H9 (cell line): ENCODE measurements around the gene TBX21. TPM values are rescaled to one million over a fixed set of nuclear protein-coding genes. Genes with fewer than 3 reads are reported as not detected.

ENCODE experiments used
- DNase-seq: peaks from one replicate; pipeline ENCODE4 v3.0.0-alpha.2; 2017
- H2AFZ ChIP-seq: one replicate; pipeline ENCODE4 v1.6.1; 2013; ENCODE audit warnings: mild to moderate bottlenecking, low read length, control low read depth, moderate library complexity
- H2AK5ac ChIP-seq: 2 replicates; pipeline ENCODE4 v1.6.1; 2013; ENCODE audit warnings: low read length, control low read depth, mixed read lengths; ENCODE audit not compliant: insufficient read length
- H2BK120ac ChIP-seq: one replicate; pipeline ENCODE4 v1.6.1; 2013; ENCODE audit warnings: low read depth, mild to moderate bottlenecking, low read length, control low read depth, inconsistent platforms; ENCODE audit not compliant: poor library complexity, severe bottlenecking
- H2BK12ac ChIP-seq: 2 replicates; pipeline ENCODE4 v1.6.1; 2013; ENCODE audit warnings: low read length, control low read depth, mixed read lengths, low read depth; ENCODE audit not compliant: insufficient read length
- H2BK15ac ChIP-seq: 2 replicates; pipeline ENCODE4 v1.6.1; 2013; ENCODE audit warnings: low read depth, low read length, control low read depth
- H2BK20ac ChIP-seq: one replicate; pipeline ENCODE4 v1.6.1; 2013; ENCODE audit warnings: low read depth, mild to moderate bottlenecking, low read length, control low read depth, inconsistent platforms; ENCODE audit not compliant: poor library complexity, severe bottlenecking
- H2BK5ac ChIP-seq: 2 replicates; pipeline ENCODE4 v1.6.1; 2013; ENCODE audit warnings: low read length, control low read depth, mixed read lengths; ENCODE audit not compliant: insufficient read length
- H3K14ac ChIP-seq: 2 replicates; pipeline ENCODE4 v1.6.1; 2013; ENCODE audit warnings: low read length, control low read depth; ENCODE audit not compliant: insufficient read depth
- H3K18ac ChIP-seq: 2 replicates; pipeline ENCODE4 v1.6.1; 2013; ENCODE audit warnings: low read depth, mild to moderate bottlenecking, mixed read lengths, low read length, control low read depth; ENCODE audit not compliant: insufficient read length
- H3K23ac ChIP-seq: 2 replicates; pipeline ENCODE4 v1.6.1; 2013; ENCODE audit warnings: low read length, control low read depth, mixed read lengths, low read depth; ENCODE audit not compliant: insufficient read length
- H3K23me2 ChIP-seq: 2 replicates; pipeline ENCODE4 v1.6.1; 2013; ENCODE audit warnings: low read depth, mild to moderate bottlenecking, mixed read lengths, low read length, control low read depth; ENCODE audit not compliant: insufficient read length, poor library complexity, severe bottlenecking
- H3K27ac ChIP-seq: 2 replicates; pipeline ENCODE4 v1.5.1; 2013; ENCODE audit warnings: low read length, control low read depth, mixed read lengths, low read depth; ENCODE audit not compliant: insufficient read length
- H3K27me3 ChIP-seq: 2 replicates; pipeline ENCODE4 v1.6.1; 2013; ENCODE audit warnings: low read length, control low read depth, inconsistent platforms; ENCODE audit not compliant: insufficient read depth
- H3K4ac ChIP-seq: 2 replicates; pipeline ENCODE4 v1.6.1; 2013; ENCODE audit warnings: low read depth, mild to moderate bottlenecking, control low read depth, inconsistent platforms, low read length, moderate library complexity
- H3K4me1 ChIP-seq: 2 replicates; pipeline ENCODE4 v1.6.1; 2013; ENCODE audit warnings: low read length, control low read depth, inconsistent platforms; ENCODE audit not compliant: insufficient read depth
- H3K4me2 ChIP-seq: 2 replicates; pipeline ENCODE4 v1.6.1; 2013; ENCODE audit warnings: low read length, control low read depth, mixed read lengths; ENCODE audit not compliant: insufficient read length, insufficient read depth
- H3K56ac ChIP-seq: 2 replicates; pipeline ENCODE4 v1.6.1; 2013; ENCODE audit warnings: low read depth, mild to moderate bottlenecking, mixed read lengths, low read length, control low read depth; ENCODE audit not compliant: insufficient read length
- H3K79me1 ChIP-seq: 2 replicates; pipeline ENCODE4 v1.6.1; 2013; ENCODE audit warnings: low read depth, mild to moderate bottlenecking, moderate library complexity, low read length, control low read depth, inconsistent platforms; ENCODE audit not compliant: insufficient read depth, poor library complexity, severe bottlenecking
- H3K79me2 ChIP-seq: 2 replicates; pipeline ENCODE4 v1.6.1; 2013; ENCODE audit warnings: low read length, control low read depth, inconsistent platforms; ENCODE audit not compliant: insufficient read depth
- H3K9ac ChIP-seq: 2 replicates; pipeline ENCODE4 v1.6.1; 2013; ENCODE audit warnings: low read length, control low read depth, mixed read lengths; ENCODE audit not compliant: insufficient read length; ENCODE audit errors: extremely low read depth
- H3K9me3 ChIP-seq: one replicate; pipeline ENCODE4 v1.6.1; 2013; ENCODE audit warnings: low read depth, low read length, inconsistent platforms; ENCODE audit not compliant: control insufficient read depth
- H3T11ph ChIP-seq: one replicate; pipeline ENCODE4 v1.6.1; 2013; ENCODE audit warnings: mild to moderate bottlenecking, low read length, control low read depth, inconsistent platforms
- H4K20me1 ChIP-seq: one replicate; pipeline ENCODE4 v1.6.1; 2013; ENCODE audit not compliant: control insufficient read depth, insufficient read length, insufficient read depth
- H4K5ac ChIP-seq: 2 replicates; pipeline ENCODE4 v1.6.1; 2013; ENCODE audit warnings: low read depth, mild to moderate bottlenecking, mixed read lengths, low read length, control low read depth; ENCODE audit not compliant: insufficient read length
- H4K8ac ChIP-seq: replicated peaks from 2 replicates; pipeline ENCODE4 v1.6.1; 2013; ENCODE audit warnings: low read length, control low read depth, mixed read lengths, low read depth; ENCODE audit not compliant: insufficient read length
- H4K91ac ChIP-seq: 2 replicates; pipeline ENCODE4 v1.6.1; 2013; ENCODE audit warnings: low read depth, mild to moderate bottlenecking, moderate library complexity, mixed read lengths, low read length, control low read depth; ENCODE audit not compliant: insufficient read length
- H3K27ac Mint-ChIP-seq, 3 experiments: 2 replicates in 2 of 3; 3 replicates in 1 of 3; pipeline ENCODE4 v1.8.0; 2020 to 2021; ENCODE audit warnings: mixed read lengths in 3 of 3, mild to moderate bottlenecking in 1 of 3, moderate library complexity in 1 of 3
- H3K27me3 Mint-ChIP-seq: 2 replicates; pipeline ENCODE4 v1.8.0; 2021; ENCODE audit warnings: low read depth, mild to moderate bottlenecking, moderate library complexity, mixed read lengths
- H3K36me3 Mint-ChIP-seq, 3 experiments: 2 replicates in 2 of 3; 3 replicates in 1 of 3; pipeline ENCODE4 v1.8.0; 2020 to 2021; ENCODE audit warnings: low read depth in 3 of 3, mixed read lengths in 3 of 3; ENCODE audit not compliant: insufficient read depth in 1 of 3
- H3K4me1 Mint-ChIP-seq, 2 experiments: 2 replicates each; pipeline ENCODE4 v1.8.0; 2020; ENCODE audit warnings: mixed read lengths in 2 of 2
- H3K4me3 Mint-ChIP-seq, 2 experiments: 2 replicates in 1 of 2; 3 replicates in 1 of 2; pipeline ENCODE4 v1.8.0; 2020 to 2021; ENCODE audit warnings: mild to moderate bottlenecking in 2 of 2, mixed read lengths in 2 of 2, moderate library complexity in 1 of 2
- H3K9me3 Mint-ChIP-seq, 2 experiments: 2 replicates in 1 of 2; 3 replicates in 1 of 2; pipeline ENCODE4 v1.8.0; 2020; ENCODE audit warnings: mild to moderate bottlenecking in 2 of 2, mixed read lengths in 2 of 2, moderate library complexity in 1 of 2
- CTCF ChIP-seq: fragments of 200-600 bp; sonication (generic); conservative IDR thresholded peaks from 3 replicates; pipeline ENCODE4 v1.8.0; 2021; ENCODE audit warnings: antibody characterized with exemption, mild to moderate bottlenecking
- WGBS: extraction: QIAGEN DNeasy Blood & Tissue Kit; methylation state at CpG from one replicate; pipeline ENCODE4 v1.1.7; 2013; ENCODE audit warnings: missing lambda C conversion rate, low lambda C conversion rate, mixed read lengths; ENCODE audit not compliant: insufficient read length; ENCODE audit errors: extremely low coverage; 5-methylcytosine and 5-hydroxymethylcytosine counted together
- total RNA-seq: library from RNA; stranded (reverse); gene quantifications from 2 replicates; pipeline ENCODE4 v1.2.1, GENCODE V29; 2021

Gene TBX21
- total RNA-seq, 1 experiment from 2014 or later: not detected

GRCh38 chr17:47707056-47707804, 25.8 kb upstream of the TBX21 start:
- H4K5ac ChIP-seq: no peak overlapping the region
- H3K27ac Mint-ChIP-seq: no peak overlapping the region; a peak in 1 of 7 replicates
- H4K20me1 ChIP-seq: no peaks in the 10 kb centered on the region
- H3K14ac ChIP-seq: no peak overlapping the region
- H4K8ac ChIP-seq: no peak overlapping the region
- no peak overlapping the region for H3K4me3 Mint-ChIP-seq
- H2BK20ac ChIP-seq: no peak overlapping the region
- peaks cover 3 to 21% of the 10 kb centered on the region in 2 experiments; a peak in 2 of 4 replicates for H3K4me1 Mint-ChIP-seq
- H3K4me2 ChIP-seq: no peak overlapping the region
- no peaks in the 10 kb centered on the region for H3K79me2 ChIP-seq
- no peak overlapping the region for H3K23ac ChIP-seq
- H2AK5ac ChIP-seq: no peak overlapping the region
- H3K27me3 ChIP-seq: no peaks in the 10 kb centered on the region
- H2BK15ac ChIP-seq: no peak overlapping the region
- no peaks in the 10 kb centered on the region for H3K4me1 ChIP-seq
- H2AFZ ChIP-seq: no peak overlapping the region
- no peak overlapping the region for H3K27ac ChIP-seq
- H3K9ac ChIP-seq: no peak overlapping the region
- H3K18ac ChIP-seq: no peak overlapping the region
- no peaks in the 10 kb centered on the region for H3K9me3 Mint-ChIP-seq
- no peaks in the 10 kb centered on the region for H3K9me3 ChIP-seq
- H3T11ph ChIP-seq: no peak overlapping the region
- no peak overlapping the region for H2BK120ac ChIP-seq
- H3K4ac ChIP-seq: no peak overlapping the region
- H3K36me3 Mint-ChIP-seq: peaks cover 4 to 20% (median 7%) of the 10 kb centered on the region in 3 experiments; a peak in 3 of 7 replicates
- TF ChIP-seq CTCF: no peak
- WGBS: no CpG with 5 or more reads among the region's 4 CpGs
- H2BK5ac ChIP-seq: no peak overlapping the region
- no peak overlapping the region for H2BK12ac ChIP-seq
- H3K23me2 ChIP-seq: no peaks in the 10 kb centered on the region
- H3K27me3 Mint-ChIP-seq: no peaks in the 10 kb centered on the region
- H3K79me1 ChIP-seq: no peaks in the 10 kb centered on the region
- H4K91ac ChIP-seq: no peak overlapping the region
- no peak for DNase-seq
- no peak overlapping the region for H3K56ac ChIP-seq
